Pons (tissue), 1 donor: ENCODE data around the gene MAP2K6.
A peak's percentile ranks its signal among the peaks of the same experiment; 100 is the strongest.

ENCODE experiments used
- DNase-seq: peaks from one replicate; pipeline ENCODE4 v3.0.0-alpha.2; 2016; ENCODE audit warnings: low spot score

MAP2K6 gene

DNA sequence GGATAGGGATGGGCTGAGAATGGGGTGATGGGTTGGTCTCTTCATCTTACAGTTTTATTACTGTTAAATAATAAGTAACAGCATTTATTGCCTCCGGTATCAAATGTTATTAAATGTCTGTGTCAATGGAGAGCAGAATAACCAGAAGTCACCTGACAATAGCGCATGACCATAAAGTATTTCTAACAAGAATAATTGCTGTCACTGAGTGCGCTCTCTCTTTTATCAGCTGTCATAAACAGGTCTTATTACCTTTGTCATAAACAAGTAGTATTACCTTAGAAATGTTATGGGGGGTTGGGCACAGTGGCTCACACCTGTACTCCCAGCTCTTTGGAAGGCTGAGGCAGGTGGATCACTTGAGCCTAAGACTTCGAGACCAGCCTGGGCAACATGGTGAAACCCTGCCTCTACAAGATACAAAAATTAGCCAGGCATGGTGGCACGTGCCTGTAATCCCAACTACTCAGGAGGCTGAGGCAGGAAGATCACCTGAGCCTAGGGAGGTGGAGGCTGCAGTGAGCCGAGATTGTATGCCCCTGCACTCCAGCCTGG lies 120.6 kb downstream of the MAP2K6 start:
- DNase-seq = no peak

DNA sequence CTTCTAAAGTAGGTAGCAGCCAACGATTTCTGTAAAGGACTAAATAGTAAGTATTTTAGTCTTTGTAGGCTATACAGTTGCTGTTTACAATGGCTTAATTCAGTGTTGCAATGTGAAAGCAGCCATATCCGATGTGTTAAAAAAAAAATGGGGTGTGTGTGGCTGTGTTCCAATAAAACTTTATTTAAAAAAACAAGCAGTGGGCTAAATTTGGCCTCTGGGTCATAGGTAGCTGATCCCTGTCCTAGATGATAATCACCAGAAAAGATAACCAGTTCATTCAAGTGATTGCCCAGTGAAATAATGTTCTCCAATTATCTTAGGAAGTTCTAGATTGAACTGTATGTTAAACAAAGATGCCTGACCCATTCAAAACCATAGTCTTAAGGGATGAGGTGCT lies 124.3 kb downstream of the MAP2K6 start:
- no peak for DNase-seq

DNA sequence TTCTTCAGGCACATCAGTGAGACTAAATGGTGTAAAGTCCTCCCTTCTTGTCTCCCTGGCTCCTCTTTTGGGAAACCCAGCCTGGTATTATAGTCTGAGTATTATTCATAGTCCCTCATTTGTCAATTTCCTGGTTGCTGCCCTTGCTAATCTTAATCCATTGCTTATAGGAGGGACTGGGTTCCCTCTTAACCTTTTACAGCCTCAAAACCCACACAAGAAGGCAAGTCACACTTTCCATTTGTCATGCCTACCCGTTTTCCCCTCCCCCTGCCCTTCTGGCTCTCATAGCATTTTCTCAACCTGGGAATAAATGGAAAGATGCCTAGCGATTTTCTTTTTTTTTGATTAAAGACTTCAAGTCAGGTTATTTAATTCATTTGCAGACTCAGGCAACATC lies 124.8 kb downstream of the MAP2K6 start:
- no peak for DNase-seq

DNA sequence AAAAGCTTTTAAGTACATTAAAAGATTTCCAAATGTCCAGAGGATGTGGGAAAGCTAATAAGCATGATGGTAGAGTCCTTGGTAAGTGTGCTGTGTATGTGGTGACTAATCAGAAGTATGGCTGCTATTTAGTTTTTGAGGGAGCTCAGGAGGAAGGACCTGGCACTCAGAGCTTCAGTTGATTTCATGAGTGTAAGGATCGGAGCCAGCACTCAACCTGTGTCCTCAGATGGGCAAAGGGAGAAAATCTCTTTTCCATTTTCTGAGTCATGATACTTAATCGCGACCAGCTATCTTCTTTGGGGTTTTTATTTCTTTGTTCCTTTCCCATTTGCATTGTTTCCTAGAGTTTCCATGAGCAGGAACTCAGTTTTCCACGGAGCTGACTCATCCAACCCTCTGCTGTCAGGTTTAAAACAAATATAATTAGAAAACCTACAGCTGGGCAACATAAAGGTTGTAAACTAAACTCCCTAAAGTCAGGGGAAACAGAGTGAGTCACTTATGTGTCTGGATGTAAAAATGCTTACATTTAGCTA lies 125.4 kb downstream of the MAP2K6 start:
- DNase-seq = no peak

DNA sequence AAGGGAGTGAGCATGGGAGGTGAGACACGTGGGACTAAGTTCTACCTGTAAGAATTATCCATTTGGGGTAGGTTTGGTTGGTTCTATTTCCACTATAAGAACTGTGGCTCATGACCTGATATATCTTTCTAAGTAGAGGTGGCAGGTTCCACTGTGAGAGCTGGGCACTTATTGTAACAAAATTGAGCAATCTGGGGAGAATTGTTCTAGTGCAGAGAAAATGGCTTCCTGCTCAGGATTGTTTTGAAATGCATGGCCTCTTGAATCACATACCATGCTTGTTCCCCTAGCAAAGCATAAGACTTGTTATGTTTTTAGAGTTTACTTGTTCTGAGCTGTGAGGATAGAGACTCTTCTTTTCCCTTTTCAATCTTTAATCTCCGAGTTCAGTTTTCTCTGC lies 125.9 kb downstream of the MAP2K6 start:
- DNase-seq = no peak

DNA sequence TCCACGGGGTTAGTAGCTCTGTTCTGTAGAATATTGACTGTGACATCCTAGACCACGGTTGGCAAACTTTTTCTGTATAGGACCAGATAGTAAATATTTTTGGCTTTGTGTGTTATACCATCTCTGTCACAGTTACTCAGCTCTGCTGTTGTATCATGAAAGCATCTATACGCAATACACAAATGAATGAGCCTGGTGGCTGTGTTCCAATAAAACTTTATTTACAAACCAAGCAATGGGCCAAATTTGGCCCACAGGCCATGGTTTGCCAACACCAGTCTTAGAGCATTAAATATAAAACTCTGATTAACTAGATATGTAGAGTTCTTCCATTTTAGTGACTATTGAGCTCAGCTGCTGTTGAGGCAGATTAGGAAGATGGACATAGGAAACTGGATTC lies 132.7 kb downstream of the MAP2K6 start:
- no peak for DNase-seq

DNA sequence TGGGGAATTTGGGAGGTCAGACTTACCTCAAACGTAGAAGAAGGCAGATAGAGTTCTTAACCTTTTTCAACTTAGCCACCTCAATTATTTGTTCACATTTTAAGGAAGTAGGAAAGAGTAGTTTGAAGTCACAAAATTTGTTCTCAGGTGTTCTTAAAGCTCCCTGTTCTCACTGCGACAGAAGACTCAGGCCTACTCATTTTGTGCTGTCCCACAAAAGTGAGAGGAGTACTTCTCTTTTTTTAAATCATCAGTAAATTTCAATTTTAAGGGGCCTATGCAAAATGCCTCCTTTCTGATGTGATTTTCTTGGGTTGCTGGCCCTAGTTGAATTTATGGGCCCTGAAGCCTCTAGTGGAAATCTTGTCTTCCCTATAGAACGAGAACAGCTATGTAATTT lies 133.4 kb downstream of the MAP2K6 start:
- no peak for DNase-seq

DNA sequence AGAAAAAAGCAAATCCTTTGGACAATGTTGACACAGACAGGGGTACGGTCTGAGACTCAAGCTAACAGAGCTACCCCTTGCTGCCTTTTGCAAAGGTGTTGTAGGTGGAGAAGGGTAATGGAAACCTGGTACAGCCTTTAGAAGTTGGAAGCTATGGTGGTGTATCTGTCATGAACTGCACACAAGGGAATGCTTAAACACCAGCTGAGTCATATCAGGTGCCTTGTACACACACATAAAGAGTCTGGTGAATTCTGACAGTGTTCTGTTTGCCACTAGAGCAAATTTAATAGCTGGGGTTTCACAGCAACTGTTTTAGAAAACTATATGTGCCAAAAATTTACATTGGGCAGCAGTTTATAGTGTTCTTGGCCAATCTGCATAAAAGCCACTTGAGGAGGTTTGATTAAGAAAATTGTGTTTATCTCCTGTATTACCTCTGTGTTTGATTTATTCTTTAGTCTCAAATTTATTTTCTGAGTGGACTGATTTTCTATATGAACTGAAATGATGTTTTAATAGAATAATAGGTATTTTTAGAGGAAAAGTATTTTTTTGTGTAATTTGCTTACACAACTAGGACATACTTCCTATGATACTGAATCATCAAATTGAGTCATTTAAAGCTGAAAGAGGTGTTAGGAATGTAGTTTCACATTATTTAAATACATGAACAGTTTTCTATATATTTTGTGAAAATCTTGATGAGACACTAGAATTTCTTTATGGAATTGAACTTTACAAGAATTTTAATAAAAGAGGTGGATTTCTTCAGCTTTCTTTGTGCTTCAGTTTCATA lies 136.9 kb downstream of the MAP2K6 start:
- DNase-seq = no peak

DNA sequence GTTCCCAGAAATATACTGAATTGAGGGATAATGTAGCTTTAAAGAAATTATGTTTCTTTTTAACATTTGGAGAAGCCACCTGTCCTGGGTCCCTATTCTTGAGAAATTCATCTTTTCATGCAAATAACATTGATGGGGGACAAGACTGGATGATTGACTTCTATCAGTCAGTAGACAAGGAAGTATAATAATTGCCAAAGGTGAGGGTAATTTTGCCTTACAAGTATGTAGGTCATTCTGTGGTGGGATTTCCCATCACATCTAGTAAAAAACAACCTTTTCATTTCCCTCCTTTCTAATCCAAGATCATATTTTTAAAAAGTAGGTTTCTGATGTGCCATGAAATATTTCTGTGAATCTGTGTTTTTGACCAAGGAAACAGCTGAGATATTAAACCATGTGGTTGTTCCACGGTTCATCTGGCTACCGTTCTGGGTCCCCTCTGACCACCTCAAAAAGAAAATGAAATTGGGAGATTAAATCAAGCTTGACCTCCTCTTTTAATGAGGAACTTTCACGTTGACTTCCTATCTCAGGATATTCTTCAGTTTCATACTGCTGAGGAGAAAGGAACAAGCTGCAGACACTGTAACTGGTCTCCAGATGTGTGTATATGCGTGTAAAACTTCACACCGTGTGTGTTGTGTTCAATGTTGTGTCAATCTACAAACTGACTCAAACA lies 138.6 kb downstream of the MAP2K6 start:
- no peak for DNase-seq

DNA sequence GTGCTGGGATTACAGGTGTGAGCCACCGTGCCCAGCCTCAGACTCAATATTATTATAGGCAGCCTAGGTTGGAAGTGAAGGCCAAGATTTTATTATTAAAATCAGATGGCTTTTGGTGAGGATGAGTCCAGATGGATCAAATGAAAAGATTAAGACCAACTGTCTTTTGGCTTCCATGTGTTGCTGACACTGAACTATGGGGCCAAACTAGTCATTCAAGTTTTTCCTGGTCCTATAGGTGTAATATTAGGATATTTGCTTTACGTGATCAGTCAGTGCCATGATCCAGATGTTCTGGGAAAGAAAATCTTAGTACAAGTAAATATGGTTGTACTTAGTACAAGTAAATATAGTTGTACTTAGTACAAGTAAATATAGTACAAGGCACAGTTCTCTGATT lies 140.6 kb downstream of the MAP2K6 start:
- no peak for DNase-seq

DNA sequence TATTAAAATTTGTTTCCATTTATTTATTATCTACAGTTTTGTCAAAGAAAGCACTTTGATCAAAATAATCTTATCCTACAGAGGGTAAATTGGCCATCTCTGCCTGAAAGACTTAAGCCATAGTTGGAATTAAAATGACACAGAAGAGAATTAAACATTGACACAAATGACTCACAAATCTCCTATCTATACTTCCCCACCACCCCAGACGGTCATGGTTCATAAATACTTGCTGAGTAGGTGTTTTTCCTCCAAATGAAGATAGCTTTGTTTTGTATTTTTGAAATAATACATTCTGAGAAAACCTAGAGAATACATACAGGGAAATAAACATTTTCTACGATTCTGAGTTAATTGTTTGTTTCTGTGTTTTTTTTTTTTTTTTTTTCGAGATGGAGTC lies 142.8 kb downstream of the MAP2K6 start:
- DNase-seq = no peak

DNA sequence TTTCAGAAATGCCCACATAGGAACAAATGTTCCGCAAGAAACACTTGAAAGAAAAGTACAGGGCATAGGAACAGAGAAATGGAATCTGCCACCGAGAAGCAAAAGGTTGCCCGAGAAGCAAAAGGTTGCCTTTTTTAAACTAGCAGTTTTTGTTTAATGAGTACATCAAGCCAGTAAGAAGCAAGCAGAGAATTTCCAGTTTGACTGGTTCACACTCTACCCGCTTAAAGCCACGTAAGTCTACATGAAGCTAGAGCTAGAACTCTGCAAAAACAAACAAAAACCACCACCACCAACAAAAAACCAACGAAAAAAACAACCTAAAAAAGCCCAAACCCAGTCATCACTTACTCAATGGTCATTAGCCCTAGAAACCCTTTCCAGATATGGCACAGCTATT lies 144.3 kb downstream of the MAP2K6 start:
- no peak for DNase-seq

DNA sequence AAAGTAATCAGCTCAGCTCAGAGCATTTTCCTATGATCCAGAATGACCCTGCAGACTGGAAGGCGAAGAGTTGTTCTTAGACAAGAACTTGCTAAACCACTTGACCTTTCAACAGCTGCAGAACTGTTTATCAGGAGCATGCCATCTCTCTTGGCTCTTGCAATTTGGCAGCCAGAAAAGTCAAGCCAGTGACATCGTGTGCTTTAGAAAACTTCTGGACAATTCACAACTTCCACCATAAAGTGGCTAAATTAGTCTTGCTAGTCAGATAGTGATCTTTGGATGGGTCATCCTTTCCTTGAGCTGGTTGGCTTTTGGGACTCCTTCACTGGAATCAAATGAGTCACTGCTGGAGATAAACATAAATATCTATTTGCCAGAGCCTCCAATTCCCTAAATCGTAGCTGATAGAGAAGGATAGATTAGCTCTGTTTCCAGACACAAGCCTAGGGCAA lies 146.5 kb downstream of the MAP2K6 start:
- no peak for DNase-seq

DNA sequence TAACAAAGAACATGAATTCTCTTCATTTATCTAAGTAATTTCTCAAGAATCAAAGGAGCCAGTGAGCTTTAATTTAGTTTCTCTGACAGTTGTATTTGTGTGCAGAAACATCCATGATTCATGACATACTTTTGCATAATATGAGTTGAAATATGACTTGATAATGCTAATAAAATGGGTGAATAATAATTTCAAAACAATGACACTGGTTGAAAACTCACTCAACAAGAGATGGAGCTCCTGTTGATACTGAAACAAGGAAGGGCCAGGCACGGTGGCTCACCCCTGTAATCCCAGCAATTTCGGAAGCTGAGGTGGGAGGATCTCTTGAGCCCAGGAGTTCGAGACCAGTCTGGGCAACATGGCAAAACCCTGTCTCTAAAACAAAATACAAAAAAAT lies 147.0 kb downstream of the MAP2K6 start:
- no peak for DNase-seq

DNA sequence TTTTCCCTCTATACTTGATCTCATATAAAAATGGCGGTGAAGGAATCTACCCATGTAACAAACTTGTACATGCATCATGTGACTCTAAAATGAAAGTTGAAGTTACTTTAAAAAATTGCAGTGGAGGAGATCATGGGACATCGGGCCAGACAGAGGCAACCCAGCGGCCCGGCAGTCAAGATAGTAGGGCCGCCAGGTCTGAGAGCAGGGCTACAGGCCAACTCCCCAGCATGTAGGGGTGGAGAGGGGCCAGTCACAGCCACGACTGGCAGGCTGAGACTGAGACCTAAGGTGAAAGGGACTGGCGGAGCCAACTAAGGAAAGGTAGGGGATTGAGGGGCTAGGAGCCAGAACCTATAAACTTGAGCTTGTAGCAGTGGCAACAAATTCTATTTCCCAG lies 150.9 kb downstream of the MAP2K6 start:
- DNase-seq = no peak

DNA sequence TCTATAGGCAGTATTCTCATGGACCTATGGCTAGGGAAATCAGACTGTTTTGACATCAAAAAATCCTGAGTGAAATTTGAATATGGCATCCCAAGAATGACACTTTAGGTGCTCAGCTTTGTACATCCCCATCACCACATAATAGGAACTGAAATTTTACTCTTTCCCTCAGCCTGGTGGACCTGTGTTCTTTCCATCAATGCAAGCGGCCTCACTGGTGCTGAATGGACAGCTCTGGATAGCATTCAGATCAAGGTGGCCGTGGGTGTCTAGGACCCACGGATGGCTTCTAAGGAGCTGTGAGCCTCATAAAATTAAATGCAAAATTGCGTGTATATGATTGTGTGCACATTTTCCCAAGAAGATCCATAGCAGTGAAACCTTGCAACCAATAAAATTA lies 152.6 kb downstream of the MAP2K6 start:
- no peak for DNase-seq

DNA sequence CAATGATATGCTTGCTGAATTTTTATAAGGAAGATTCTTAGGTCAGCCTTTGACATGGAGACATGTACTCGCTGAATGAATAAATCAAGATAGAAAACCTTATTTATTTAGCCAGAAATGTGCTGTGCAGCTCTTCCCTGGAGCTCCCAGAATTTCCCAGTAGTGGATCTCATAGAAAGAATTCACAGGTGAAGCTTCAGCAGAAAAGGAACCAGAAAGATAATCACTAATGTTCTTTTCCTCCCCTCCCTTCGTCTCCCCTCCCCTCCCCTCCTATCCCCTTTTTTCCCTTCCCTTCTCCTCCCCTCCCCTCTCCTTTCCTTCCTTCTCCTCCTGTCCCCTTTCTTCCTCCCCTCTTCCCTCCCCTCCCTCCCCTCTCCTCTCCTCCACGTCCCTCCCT lies 158.2 kb downstream of the MAP2K6 start:
- no peak for DNase-seq

DNA sequence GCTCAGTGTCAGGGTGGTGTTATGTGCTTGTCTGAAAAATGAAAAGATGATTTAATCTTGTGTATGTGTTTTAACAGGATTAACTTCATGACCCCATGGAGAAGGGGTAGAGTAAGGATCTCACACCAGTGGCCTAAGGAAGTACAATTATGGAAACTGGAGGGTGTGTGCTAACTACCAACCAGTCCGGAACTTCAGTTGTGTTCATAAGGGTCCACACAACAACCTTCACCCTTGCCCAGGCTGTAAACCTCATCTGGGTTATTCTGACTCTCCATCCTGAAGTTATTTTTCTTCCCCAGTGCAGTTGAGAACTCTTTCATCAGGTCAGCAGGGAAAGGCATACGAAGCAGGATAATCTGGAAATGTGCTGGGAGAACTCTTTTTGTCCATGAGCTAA lies 158.9 kb downstream of the MAP2K6 start:
- no peak for DNase-seq

DNA sequence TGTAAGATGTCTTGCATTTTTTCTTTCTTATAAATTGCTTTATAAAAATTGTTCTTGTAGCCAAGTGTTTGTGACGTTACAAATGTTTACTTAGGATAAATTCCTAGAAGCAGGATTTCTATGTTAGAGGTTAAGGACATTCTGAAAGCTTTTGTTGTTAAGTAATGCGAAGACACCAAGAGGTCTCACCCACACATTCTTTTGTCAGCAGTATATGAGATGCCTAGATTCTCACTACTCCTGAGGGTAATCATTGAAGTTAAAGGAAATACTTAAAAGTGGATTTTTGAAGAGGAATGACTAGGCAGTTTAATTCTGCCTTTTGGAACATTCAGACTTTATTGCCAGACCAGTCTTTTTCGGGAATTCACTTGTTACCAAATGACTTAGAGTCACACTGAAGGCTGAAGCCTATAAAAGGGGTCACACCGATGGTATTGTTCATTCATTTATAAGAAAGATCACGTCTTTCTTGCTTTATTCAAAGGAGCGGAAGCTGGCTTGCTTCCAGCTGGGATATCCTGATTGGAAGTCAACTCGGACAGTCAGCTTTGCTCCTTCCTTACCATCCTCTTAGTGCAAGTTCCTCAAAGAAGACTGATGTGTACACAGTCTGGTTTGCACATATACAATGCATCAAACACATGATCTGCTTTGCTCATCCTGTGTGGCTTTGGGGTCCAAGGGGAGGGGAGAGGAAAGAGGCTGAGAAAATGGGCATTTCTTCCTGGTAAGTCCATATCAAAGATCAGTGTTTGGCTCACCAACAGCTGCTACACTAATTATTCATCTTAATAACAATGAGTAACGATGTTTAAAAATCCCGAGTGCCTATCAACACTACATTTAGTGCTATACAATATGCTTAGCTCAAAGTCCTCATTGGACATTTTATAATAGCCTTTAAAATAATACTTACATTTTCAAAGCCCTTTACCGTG lies 160.0 kb downstream of the MAP2K6 start:
- DNase-seq = no peak

DNA sequence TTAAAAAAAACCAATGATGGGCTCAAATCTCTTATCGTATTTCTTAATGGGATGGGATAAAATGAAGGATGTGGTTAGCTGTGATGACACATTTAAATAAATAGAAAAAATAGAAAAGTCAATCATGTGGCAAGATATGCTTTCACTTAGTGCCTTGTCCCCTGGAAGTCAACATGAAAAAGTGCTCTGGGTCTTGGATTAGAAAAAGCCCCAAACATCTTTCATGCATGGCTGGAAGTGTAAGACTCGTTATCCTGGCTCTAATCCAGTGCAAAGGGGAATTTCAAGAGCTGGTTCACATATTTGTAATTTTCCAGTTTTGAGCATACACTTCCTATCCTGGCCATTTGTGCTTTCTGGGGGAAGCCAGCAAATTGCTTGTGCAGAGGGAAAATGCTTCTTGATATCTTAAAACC lies 160.9 kb downstream of the MAP2K6 start:
- peak; percentile 24 for DNase-seq

DNA sequence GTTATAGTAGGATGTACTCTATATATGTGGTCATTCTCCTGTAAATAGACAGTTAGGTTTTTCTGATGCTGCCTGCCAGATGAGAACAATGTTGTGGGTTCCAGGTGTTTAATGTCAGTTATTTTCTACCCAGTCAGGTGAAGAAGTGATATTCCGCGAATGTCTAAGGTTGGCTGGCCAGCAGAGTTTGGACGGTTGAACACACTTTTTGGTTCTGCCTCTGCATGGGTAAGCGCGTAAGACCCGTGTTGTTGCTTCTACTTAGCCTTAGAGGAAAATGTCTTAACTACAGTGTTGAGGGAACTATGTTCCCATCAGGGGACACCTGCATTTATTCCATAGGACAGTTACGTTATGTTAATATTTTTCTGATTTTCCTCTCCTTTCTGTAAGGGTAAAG lies 162.6 kb downstream of the MAP2K6 start:
- DNase-seq = no peak

DNA sequence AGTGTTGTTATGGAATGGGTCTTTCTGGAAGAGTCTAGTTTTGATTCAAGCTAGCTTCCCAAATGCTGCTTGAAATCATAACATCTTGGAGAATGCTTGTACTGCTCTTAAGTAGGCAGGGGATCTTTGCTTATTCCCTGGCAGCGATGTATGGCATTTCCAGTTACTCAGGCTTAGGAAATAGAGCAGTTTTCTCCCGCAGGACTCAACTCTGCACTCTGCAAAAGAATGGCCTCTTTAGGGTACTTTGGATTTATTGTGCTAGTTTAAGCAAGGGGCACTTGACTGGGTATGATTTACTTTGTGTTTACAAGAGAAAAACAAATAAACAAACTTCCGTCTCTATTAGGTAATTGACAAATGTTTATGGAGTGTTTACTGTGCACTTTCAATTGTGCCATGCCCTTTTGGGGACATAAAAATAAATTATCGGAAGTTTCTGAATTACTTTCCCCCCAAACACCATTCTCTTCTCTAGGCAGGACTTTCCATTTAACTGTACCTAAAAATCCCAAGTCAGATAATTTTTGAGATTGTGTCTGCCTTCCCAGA lies 164.0 kb downstream of the MAP2K6 start:
- DNase-seq = no peak
